HG03575 (cell line): ENCODE results near the gene TCF21.
"Not testable (repeated sequence)": the region's sequence is repeated elsewhere in the genome, so short reads cannot be mapped to it uniquely, and the experiment has no call there.

Experiments
- ATAC-seq: cut with Tn5 transposase; IDR thresholded peaks from one replicate; pipeline ENCODE4 v1.9.1; 2021; ENCODE audit not compliant: unreplicated experiment, insufficient number of reproducible peaks, low FRiP score; ENCODE audit errors: extremely low read depth

Gene TCF21

GRCh38 chr6:133888929-133889556 is at the start of gene TCF21:
TCF21 (plus strand) TSS chr6:133889113; CDS start chr6:133889398, 285 bp downstream.
- ATAC-seq: no peak

GRCh38 chr6:133841176-133841575 is 47.7 kb upstream of the TCF21 start:
- no peak for ATAC-seq

- no peak for ATAC-seq
Observed at GRCh38 chr6:133843098-133843497, 45.8 kb upstream of the TCF21 start.

GRCh38 chr6:133844709-133845108 is 44.2 kb upstream of the TCF21 start:
- no peak for ATAC-seq

- no peak for ATAC-seq
Observed at GRCh38 chr6:133854041-133854363, 34.9 kb upstream of the TCF21 start.

GRCh38 chr6:133854364-133855275 is 34.3 kb upstream of the TCF21 start:
- ATAC-seq: no peak

- ATAC-seq: no peak
Observed at GRCh38 chr6:133855276-133855990, 33.5 kb upstream of the TCF21 start.

- ATAC-seq: no peak
Observed at GRCh38 chr6:133855991-133856370, 32.9 kb upstream of the TCF21 start.

GRCh38 chr6:133856911-133857310 is 32.0 kb upstream of the TCF21 start:
- ATAC-seq: no peak

- ATAC-seq: no peak
Observed at GRCh38 chr6:133857696-133858095, 31.2 kb upstream of the TCF21 start.

- not testable (repeated sequence) for ATAC-seq
Observed at GRCh38 chr6:133861337-133861736, 27.6 kb upstream of the TCF21 start.

GRCh38 chr6:133863228-133863627 is 25.7 kb upstream of the TCF21 start:
- no peak for ATAC-seq

GRCh38 chr6:133865680-133866079 is 23.2 kb upstream of the TCF21 start:
- no peak for ATAC-seq

GRCh38 chr6:133871131-133871530 is 17.8 kb upstream of the TCF21 start:
- no peak for ATAC-seq

GRCh38 chr6:133873538-133873937 is 15.4 kb upstream of the TCF21 start:
- ATAC-seq: no peak

GRCh38 chr6:133877116-133877515 is 11.8 kb upstream of the TCF21 start:
- no peak for ATAC-seq

GRCh38 chr6:133880006-133880405 is 8.9 kb upstream of the TCF21 start:
- no peak for ATAC-seq

GRCh38 chr6:133880896-133881295 is 8.0 kb upstream of the TCF21 start:
- no peak for ATAC-seq

GRCh38 chr6:133886104-133886775 is 2.7 kb upstream of the TCF21 start:
- no peak for ATAC-seq
